Hepatocyte (in vitro differentiated cells): ENCODE results near the gene FBXO42. TPM values are rescaled to one million over a fixed set of nuclear protein-coding genes. Genes with fewer than 3 reads are reported as not detected.
A peak's percentile ranks its signal among the peaks of the same experiment; 100 is the strongest.

ENCODE experiments used
- DNase-seq: peaks from one replicate; pipeline ENCODE4 v3.0.0-alpha.2; 2016; ENCODE audit warnings: low spot score
- H2AFZ ChIP-seq: fragments of 200-600 bp; sonication (generic); 2 replicates; pipeline ENCODE4 v1.6.0; 2016; ENCODE audit warnings: antibody characterized with exemption, mild to moderate bottlenecking
- H3K27ac ChIP-seq: fragments of 200-600 bp; sonication (generic); 2 replicates; pipeline ENCODE4 v1.5.1; 2016; ENCODE audit warnings: mild to moderate bottlenecking
- H3K27me3 ChIP-seq: fragments of 200-600 bp; sonication (generic); 2 replicates; pipeline ENCODE4 v1.6.1; 2016
- H3K36me3 ChIP-seq: fragments of 200-600 bp; sonication (generic); replicated peaks from 2 replicates; pipeline ENCODE4 v1.5.1; 2016; ENCODE audit warnings: low read depth; ENCODE audit not compliant: insufficient read depth
- H3K4me1 ChIP-seq: fragments of 200-600 bp; sonication (generic); 2 replicates; pipeline ENCODE4 v1.5.1; 2016; ENCODE audit warnings: mild to moderate bottlenecking, moderate library complexity; ENCODE audit not compliant: insufficient read depth
- H3K4me2 ChIP-seq: fragments of 200-600 bp; sonication (generic); 2 replicates; pipeline ENCODE4 v1.6.0; 2016
- H3K4me3 ChIP-seq: fragments of 200-600 bp; sonication (generic); 2 replicates; pipeline ENCODE4 v1.5.1; 2016; ENCODE audit warnings: mild to moderate bottlenecking
- H3K79me2 ChIP-seq: fragments of 200-600 bp; sonication (generic); 2 replicates; pipeline ENCODE4 v1.6.0; 2017; ENCODE audit warnings: mild to moderate bottlenecking
- H3K9me2 ChIP-seq: fragments of 200-600 bp; sonication (generic); replicated peaks from 2 replicates; pipeline ENCODE4 v1.6.0; 2017; ENCODE audit warnings: mild to moderate bottlenecking; ENCODE audit not compliant: insufficient read depth
- H3K9me3 ChIP-seq: fragments of 200-600 bp; sonication (generic); 2 replicates; pipeline ENCODE4 v1.5.1; 2016; ENCODE audit warnings: low read depth, mild to moderate bottlenecking
- H4K20me1 ChIP-seq: fragments of 200-600 bp; sonication (generic); 2 replicates; pipeline ENCODE4 v1.6.0; 2016; ENCODE audit warnings: mild to moderate bottlenecking; ENCODE audit not compliant: insufficient read depth, poor library complexity, severe bottlenecking
- CTCF ChIP-seq: fragments of 200-600 bp; sonication (generic); IDR thresholded peaks from 2 replicates; pipeline ENCODE4 v1.5.1; 2016; ENCODE audit warnings: antibody characterized with exemption, mild to moderate bottlenecking; ENCODE audit not compliant: poor library complexity
- EZH2 ChIP-seq: fragments of 200-600 bp; sonication (generic); IDR thresholded peaks from 2 replicates; pipeline ENCODE4 v1.6.1; 2016; ENCODE audit warnings: antibody characterized with exemption, mild to moderate bottlenecking, borderline replicate concordance
- EZH2phosphoT487 ChIP-seq: fragments of 200-600 bp; sonication (generic); IDR thresholded peaks from one replicate; pipeline ENCODE4 v1.6.1; 2018; ENCODE audit warnings: antibody characterized with exemption, mild to moderate bottlenecking, low read depth, moderate library complexity; ENCODE audit not compliant: unreplicated experiment, severe bottlenecking
- WGBS: methylation state at CpG from one replicate; pipeline ENCODE4 v1.1.6; 2016; ENCODE audit warnings: low lambda C conversion rate; ENCODE audit errors: missing lambda C conversion rate; 5-methylcytosine and 5-hydroxymethylcytosine counted together
- polyA plus RNA-seq: library from polyadenylated mRNA; unstranded; fragments of >200 nt; fragmentation: Nextera tagmentation; extraction: Ambion mirVana; gene quantifications from 2 replicates; pipeline ENCODE4 v1.2.1, GENCODE V29; 2016
- total RNA-seq: library from RNA; depleted of rRNA; stranded (reverse); fragments of >200 nt; gene quantifications from 2 replicates; pipeline ENCODE4 v1.2.3, GENCODE V29; 2014

The FBXO42 gene
- total and polyA plus RNA-seq, 2 experiments from 2014 or later = 19.5 to 21.1 TPM

- H3K27ac ChIP-seq = no peak overlapping the region
- no peak overlapping the region for H2AFZ ChIP-seq
- no peak overlapping the region for H3K4me3 ChIP-seq
- H4K20me1 ChIP-seq = peaks cover 54% of the 10 kb centered on the region
- H3K4me1 ChIP-seq = no peaks in the 10 kb centered on the region
- H3K27me3 ChIP-seq = no peaks in the 10 kb centered on the region
- H3K9me2 ChIP-seq = no peaks in the 10 kb centered on the region
- H3K9me3 ChIP-seq = no peaks in the 10 kb centered on the region
- H3K79me2 ChIP-seq = peaks cover 80% of the 10 kb centered on the region
- H3K4me2 ChIP-seq = no peak overlapping the region
- WGBS = 80% methylated on average over 3 of the region's 3 CpGs
- TF ChIP-seq CTCF (no peak), EZH2phosphoT487 (no peak), EZH2 (no peak)
- H3K36me3 ChIP-seq = no peaks in the 10 kb centered on the region
- DNase-seq = peak; percentile 19
These were observed 33.7 kb downstream of the FBXO42 start for GRCh38 chr1:16318555-16318954.

- H4K20me1 ChIP-seq = peaks cover 38% of the 10 kb centered on the region
These were observed 36.8 kb downstream of the FBXO42 start for GRCh38 chr1:16315437-16315836.

GRCh38 chr1:16307222-16307621 lies 45.1 kb downstream of the FBXO42 start:
- Histone ChIP-seq H3K9me2 (no peaks in the 10 kb centered on the region), H4K20me1 (no peaks in the 10 kb centered on the region), H3K4me3 (no peak overlapping the region), H3K27me3 (no peaks in the 10 kb centered on the region), H3K79me2 (peaks cover 4% of the 10 kb centered on the region), H3K4me1 (no peaks in the 10 kb centered on the region), H3K27ac (no peak overlapping the region), H2AFZ (no peak overlapping the region), H3K9me3 (no peaks in the 10 kb centered on the region), H3K4me2 (no peak overlapping the region), H3K36me3 (no peaks in the 10 kb centered on the region)
- TF ChIP-seq CTCF = no peak
- no peak for TF ChIP-seq EZH2
- no peak for TF ChIP-seq EZH2phosphoT487
- 98% methylated on average over 3 of the region's 3 CpGs for WGBS
- DNase-seq = no peak

More at GRCh38 chr1:16315437-16315836, 36.8 kb downstream of the FBXO42 start:
- Histone ChIP-seq H3K4me1 (no peaks in the 10 kb centered on the region), H3K36me3 (no peaks in the 10 kb centered on the region), H3K79me2 (peaks cover 49% of the 10 kb centered on the region), H3K27ac (no peak overlapping the region), H3K9me3 (no peaks in the 10 kb centered on the region), H3K9me2 (no peaks in the 10 kb centered on the region), H3K27me3 (no peaks in the 10 kb centered on the region), H3K4me2 (no peak overlapping the region), H2AFZ (no peak overlapping the region), H3K4me3 (no peak overlapping the region)
- TF ChIP-seq CTCF (no peak), EZH2 (no peak), EZH2phosphoT487 (no peak)
- DNase-seq = no peak
- 78% methylated on average over 4 of the region's 4 CpGs for WGBS
